SK-N-SH treated with all-trans-retinoic acid at 6 μM for 48 hours (cell line): ENCODE measurements around the gene RPL23.
A peak's percentile ranks its signal among the peaks of the same experiment; 100 is the strongest.

Experiments
- ATAC-seq: fragments of 200-7000 bp; cut with Tn5 transposase; 3 replicates; pipeline ENCODE4 v1.9.1; 2020; ENCODE audit warnings: mild to moderate bottlenecking, moderate library complexity
- ESRRG ChIP-seq: fragments of 250-450 bp; sonication (Bioruptor Pico); IDR thresholded peaks from 2 replicates; pipeline ENCODE4 v1.6.1; 2021; ENCODE audit warnings: mild to moderate bottlenecking
- GLIS3 ChIP-seq: fragments of 250-450 bp; sonication (Bioruptor Pico); IDR thresholded peaks from 2 replicates; pipeline ENCODE4 v1.5.0; 2020; ENCODE audit warnings: mild to moderate bottlenecking, moderate library complexity
- PPARA ChIP-seq: fragments of 250-450 bp; sonication (Bioruptor Pico); IDR thresholded peaks from 2 replicates; pipeline ENCODE4 v1.5.0; 2020; ENCODE audit warnings: mild to moderate bottlenecking, borderline replicate concordance
- TCF4 ChIP-seq: fragments of 250-450 bp; sonication (Bioruptor Pico); IDR thresholded peaks from 2 replicates; pipeline ENCODE4 v1.8.0; 2021; ENCODE audit warnings: mild to moderate bottlenecking, moderate library complexity, borderline replicate concordance
- ZC3H10 ChIP-seq: fragments of 250-450 bp; sonication (Bioruptor Pico); IDR thresholded peaks from 2 replicates; pipeline ENCODE4 v1.5.1; 2021; ENCODE audit warnings: mild to moderate bottlenecking, moderate library complexity
- ZFP3 ChIP-seq: fragments of 250-450 bp; sonication (Bioruptor Pico); IDR thresholded peaks from 2 replicates; pipeline ENCODE4 v1.5.0; 2020; ENCODE audit warnings: mild to moderate bottlenecking, moderate library complexity
- TF ChIP-seq, protein P1 (sequence below): fragments of 250-450 bp; sonication (Bioruptor Pico); IDR thresholded peaks from 2 replicates; pipeline ENCODE4 v1.8.0; 2020; ENCODE audit warnings: mild to moderate bottlenecking, moderate library complexity, borderline replicate concordance
- TF ChIP-seq, protein P2 (sequence below): fragments of 250-450 bp; sonication (Bioruptor Pico); IDR thresholded peaks from 2 replicates; pipeline ENCODE4 v1.5.0; 2020; ENCODE audit warnings: mild to moderate bottlenecking, moderate library complexity

Gene RPL23

DNA sequence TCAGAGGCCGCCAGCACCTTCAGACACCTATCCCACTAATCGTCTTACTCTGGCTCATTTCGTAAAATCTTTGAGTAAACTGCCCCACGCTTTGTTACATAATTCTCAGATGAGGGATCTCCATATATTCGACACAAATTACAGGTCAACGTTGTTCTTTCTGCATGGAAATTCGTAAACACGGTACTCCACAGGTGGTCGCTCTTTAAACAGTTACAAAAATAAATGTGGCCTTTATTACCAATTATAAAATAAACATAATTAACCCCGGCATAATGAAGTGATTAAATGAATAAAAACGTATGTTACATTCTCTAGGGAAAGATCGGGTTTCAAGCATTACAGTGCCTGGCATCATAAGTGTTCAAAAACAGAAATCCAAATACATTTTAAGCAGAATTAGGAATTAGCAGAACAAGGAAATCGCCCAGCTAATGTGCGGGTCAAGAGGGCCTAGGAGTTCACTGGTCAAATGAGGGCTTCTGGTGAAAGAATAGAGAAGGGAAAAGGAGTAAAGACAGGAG is 53.2 kb downstream of the RPL23 start:
- no peak for TF ChIP-seq ESRRG (CRISPR knock-in tag)
- TF ChIP-seq PPARA (CRISPR knock-in tag) = no peak
- no peak for TF ChIP-seq ZC3H10 (CRISPR knock-in tag)
- ATAC-seq = no peak

DNA sequence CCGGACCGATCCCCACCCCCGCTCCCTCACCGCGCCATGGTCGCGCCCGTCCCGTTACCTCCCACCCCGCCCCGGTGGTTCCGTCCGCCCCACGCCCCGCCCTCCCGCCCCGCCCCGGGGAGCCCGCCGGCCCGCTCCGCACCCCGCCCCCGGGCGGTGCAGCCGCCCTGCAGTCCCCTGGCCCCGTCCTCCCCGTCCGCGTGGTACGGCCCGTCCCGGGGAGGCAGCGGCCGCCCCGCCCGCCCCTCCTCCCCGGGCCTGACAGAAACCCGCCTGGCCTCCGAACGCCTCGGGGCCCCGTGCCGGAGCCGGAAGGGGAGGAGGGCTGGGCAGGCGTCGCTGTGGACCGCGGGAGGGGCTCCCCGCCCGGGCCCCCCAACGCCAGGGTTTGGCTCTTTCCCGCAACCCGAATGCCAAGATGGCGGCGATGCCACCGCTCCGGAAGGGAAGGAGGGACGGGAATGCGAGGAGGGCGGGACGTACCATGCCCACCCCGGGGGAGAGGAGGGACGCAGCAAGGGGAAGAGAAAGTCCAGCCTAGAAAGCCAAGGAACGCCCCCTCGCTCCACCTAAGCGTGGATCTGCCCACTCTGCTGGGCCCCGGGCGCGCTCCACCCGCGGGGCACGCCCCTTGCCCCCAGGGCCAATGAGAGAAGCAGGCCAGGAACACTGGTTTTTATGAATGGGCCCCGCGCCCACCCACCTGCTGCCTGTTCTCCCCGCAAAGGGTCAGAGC is 53.9 kb downstream of the RPL23 start, which contains the start of gene PIP4K2B:
Gene PIP4K2B (minus strand): TSS at position 56 of the 736 bp plus-strand sequence. CDS start 132 bp downstream, outside the sequence.
- ATAC-seq = peak; percentile 95
- TF ChIP-seq, protein P1, sequence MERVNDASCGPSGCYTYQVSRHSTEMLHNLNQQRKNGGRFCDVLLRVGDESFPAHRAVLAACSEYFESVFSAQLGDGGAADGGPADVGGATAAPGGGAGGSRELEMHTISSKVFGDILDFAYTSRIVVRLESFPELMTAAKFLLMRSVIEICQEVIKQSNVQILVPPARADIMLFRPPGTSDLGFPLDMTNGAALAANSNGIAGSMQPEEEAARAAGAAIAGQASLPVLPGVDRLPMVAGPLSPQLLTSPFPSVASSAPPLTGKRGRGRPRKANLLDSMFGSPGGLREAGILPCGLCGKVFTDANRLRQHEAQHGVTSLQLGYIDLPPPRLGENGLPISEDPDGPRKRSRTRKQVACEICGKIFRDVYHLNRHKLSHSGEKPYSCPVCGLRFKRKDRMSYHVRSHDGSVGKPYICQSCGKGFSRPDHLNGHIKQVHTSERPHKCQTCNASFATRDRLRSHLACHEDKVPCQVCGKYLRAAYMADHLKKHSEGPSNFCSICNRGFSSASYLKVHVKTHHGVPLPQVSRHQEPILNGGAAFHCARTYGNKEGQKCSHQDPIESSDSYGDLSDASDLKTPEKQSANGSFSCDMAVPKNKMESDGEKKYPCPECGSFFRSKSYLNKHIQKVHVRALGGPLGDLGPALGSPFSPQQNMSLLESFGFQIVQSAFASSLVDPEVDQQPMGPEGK (CRISPR knock-in tag) = peak; percentile 98
- TF ChIP-seq ZC3H10 (CRISPR knock-in tag) (0 out of 2 replicates have a peak, but pooled peaks have one; percentile 37), TCF4 (CRISPR knock-in tag) (no peak), GLIS3 (no peak), ESRRG (CRISPR knock-in tag) (peak; percentile 72; the same call in 1 of the 2 replicates)

DNA sequence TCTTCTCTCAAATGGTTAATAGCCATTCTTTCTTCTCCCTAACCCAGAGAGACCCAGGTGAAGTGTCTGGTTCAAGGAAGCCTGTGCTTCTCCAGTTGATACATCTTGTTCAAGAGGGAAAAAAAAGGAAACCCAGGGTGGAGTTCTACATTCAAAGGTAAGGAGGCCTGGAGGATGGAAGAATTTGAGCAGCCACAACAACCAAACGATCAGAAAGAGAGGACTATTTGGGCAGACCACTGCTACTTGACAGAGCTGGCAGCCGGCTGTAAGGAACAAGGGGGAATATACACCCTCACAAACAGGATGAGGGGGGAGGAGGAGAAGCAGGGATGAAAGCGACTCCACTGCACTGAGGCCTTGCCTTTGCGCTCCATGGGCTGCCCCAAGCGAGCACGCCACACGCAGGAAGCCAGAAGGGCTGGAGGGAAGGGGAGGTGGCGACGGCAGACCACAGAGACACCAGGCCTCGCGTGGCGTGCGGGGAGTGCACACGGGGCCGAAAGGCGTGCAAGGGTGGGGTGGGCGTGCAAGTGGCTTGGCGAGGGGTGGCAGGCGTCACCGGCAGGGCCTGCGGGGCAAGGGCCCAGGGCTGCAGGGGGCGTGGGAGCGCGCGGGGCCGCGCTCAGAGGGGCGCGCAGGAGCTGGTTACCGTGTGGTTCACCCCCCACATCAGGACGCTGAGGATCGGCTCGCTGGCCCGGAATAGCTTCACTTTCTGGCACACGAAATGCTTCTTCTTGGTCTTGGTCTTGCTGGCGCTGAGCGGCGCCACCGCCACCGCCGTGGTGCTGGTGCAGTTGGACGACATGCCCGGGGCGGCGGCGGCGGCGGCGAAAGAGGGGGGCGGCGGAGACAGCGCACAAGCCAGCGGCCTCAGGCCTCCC is 54.7 kb downstream of the RPL23 start:
- peak; percentile 42; the same call in 1 of the 2 replicates for TF ChIP-seq ZFP3 (CRISPR knock-in tag)
- TF ChIP-seq, protein P2, sequence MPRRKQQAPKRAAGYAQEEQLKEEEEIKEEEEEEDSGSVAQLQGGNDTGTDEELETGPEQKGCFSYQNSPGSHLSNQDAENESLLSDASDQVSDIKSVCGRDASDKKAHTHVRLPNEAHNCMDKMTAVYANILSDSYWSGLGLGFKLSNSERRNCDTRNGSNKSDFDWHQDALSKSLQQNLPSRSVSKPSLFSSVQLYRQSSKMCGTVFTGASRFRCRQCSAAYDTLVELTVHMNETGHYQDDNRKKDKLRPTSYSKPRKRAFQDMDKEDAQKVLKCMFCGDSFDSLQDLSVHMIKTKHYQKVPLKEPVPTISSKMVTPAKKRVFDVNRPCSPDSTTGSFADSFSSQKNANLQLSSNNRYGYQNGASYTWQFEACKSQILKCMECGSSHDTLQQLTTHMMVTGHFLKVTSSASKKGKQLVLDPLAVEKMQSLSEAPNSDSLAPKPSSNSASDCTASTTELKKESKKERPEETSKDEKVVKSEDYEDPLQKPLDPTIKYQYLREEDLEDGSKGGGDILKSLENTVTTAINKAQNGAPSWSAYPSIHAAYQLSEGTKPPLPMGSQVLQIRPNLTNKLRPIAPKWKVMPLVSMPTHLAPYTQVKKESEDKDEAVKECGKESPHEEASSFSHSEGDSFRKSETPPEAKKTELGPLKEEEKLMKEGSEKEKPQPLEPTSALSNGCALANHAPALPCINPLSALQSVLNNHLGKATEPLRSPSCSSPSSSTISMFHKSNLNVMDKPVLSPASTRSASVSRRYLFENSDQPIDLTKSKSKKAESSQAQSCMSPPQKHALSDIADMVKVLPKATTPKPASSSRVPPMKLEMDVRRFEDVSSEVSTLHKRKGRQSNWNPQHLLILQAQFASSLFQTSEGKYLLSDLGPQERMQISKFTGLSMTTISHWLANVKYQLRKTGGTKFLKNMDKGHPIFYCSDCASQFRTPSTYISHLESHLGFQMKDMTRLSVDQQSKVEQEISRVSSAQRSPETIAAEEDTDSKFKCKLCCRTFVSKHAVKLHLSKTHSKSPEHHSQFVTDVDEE = no peak

More for the DNA sequence above, 54.7 kb downstream of the RPL23 start:
- peak; percentile 48 for ATAC-seq
